SW 1271 (cell line): Measurements from ENCODE around the gene BBS12.

Experiments
- DNase-seq, 2 experiments: peaks; one replicate each; lab custom pipeline; 2025; lab: John Stamatoyannopoulos, UW

The BBS12 gene

GRCh38 chr4:122715221-122715620, 17.3 kb upstream of the BBS12 start:
- DNase-seq = no peak

GRCh38 chr4:122716825-122717448, 15.6 kb upstream of the BBS12 start:
- peak in 1 of 2 experiments; percentile 52 for DNase-seq

GRCh38 chr4:122718281-122718680, 14.2 kb upstream of the BBS12 start:
- no peak for DNase-seq

- no peak for DNase-seq
Observed at GRCh38 chr4:122722256-122722655, 10.2 kb upstream of the BBS12 start.

- no peak for DNase-seq
Observed at GRCh38 chr4:122728856-122729255, 3.6 kb upstream of the BBS12 start.

GRCh38 chr4:122731676-122732075, 828 bp upstream of the BBS12 start:
- DNase-seq = no peak

GRCh38 chr4:122733787-122734120, 1.2 kb downstream of the BBS12 start:
- DNase-seq = no peak

GRCh38 chr4:122739174-122739573, 6.7 kb downstream of the BBS12 start:
- no peak for DNase-seq

- DNase-seq = no peak
Observed at GRCh38 chr4:122742933-122743829, 10.7 kb downstream of the BBS12 start.

GRCh38 chr4:122744229-122744628, 11.7 kb downstream of the BBS12 start:
- no peak for DNase-seq

- DNase-seq = no peak
Observed at GRCh38 chr4:122746485-122746965, 14.0 kb downstream of the BBS12 start.

- DNase-seq = no peak
Observed at GRCh38 chr4:122747068-122747467, 14.6 kb downstream of the BBS12 start.

GRCh38 chr4:122747883-122748282, 15.4 kb downstream of the BBS12 start:
- no peak for DNase-seq

- DNase-seq = no peak
Observed at GRCh38 chr4:122749704-122750454, 17.4 kb downstream of the BBS12 start.

- no peak for DNase-seq
Observed at GRCh38 chr4:122755675-122756074, 23.2 kb downstream of the BBS12 start.

- peak in 1 of 2 experiments; percentile 34 for DNase-seq
Observed at GRCh38 chr4:122758033-122758432, 25.5 kb downstream of the BBS12 start.

GRCh38 chr4:122759639-122760310, 27.3 kb downstream of the BBS12 start:
- peak in 1 of 2 experiments; percentile 30 for DNase-seq

GRCh38 chr4:122762520-122762919, 30.0 kb downstream of the BBS12 start:
- no peak for DNase-seq

GRCh38 chr4:122762966-122763716, 30.6 kb downstream of the BBS12 start:
- no peak for DNase-seq

- DNase-seq = no peak
Observed at GRCh38 chr4:122764071-122764820, 31.7 kb downstream of the BBS12 start.

- DNase-seq = peak; percentile 24 to 36
Observed at GRCh38 chr4:122764821-122765215, 32.3 kb downstream of the BBS12 start.
